GM18870 (cell line): Measurements from ENCODE around the gene ZMPSTE24.

Source experiments
- ATAC-seq: cut with Tn5 transposase; IDR thresholded peaks from one replicate; pipeline ENCODE4 v1.9.1; 2021; ENCODE audit warnings: moderate library complexity; ENCODE audit not compliant: unreplicated experiment

ZMPSTE24 gene

GRCh38 chr1:40303051-40303771 lies 45.2 kb downstream of the ZMPSTE24 start:
- ATAC-seq: no peak

GRCh38 chr1:40303790-40304189 lies 45.8 kb downstream of the ZMPSTE24 start:
- ATAC-seq: no peak

- no peak for ATAC-seq
These were observed 47.4 kb downstream of the ZMPSTE24 start for GRCh38 chr1:40305451-40305850.

- no peak for ATAC-seq
These were observed 47.8 kb downstream of the ZMPSTE24 start for GRCh38 chr1:40305871-40306270.

GRCh38 chr1:40306296-40306695 lies 48.3 kb downstream of the ZMPSTE24 start:
- ATAC-seq: no peak

GRCh38 chr1:40307186-40307585 lies 49.1 kb downstream of the ZMPSTE24 start:
- no peak for ATAC-seq

GRCh38 chr1:40308036-40308727 lies 50.1 kb downstream of the ZMPSTE24 start:
- ATAC-seq: no peak

GRCh38 chr1:40309374-40310128 lies 51.5 kb downstream of the ZMPSTE24 start:
- ATAC-seq: no peak

GRCh38 chr1:40310129-40310461 lies 52.1 kb downstream of the ZMPSTE24 start:
- ATAC-seq: no peak

GRCh38 chr1:40310983-40311642 lies 53.1 kb downstream of the ZMPSTE24 start:
- ATAC-seq: no peak

GRCh38 chr1:40311692-40312091 lies 53.7 kb downstream of the ZMPSTE24 start:
- no peak for ATAC-seq

GRCh38 chr1:40312238-40313205 lies 54.5 kb downstream of the ZMPSTE24 start:
- ATAC-seq: no peak

GRCh38 chr1:40313329-40313957 lies 55.4 kb downstream of the ZMPSTE24 start:
- no peak for ATAC-seq

- ATAC-seq: no peak
These were observed 56.1 kb downstream of the ZMPSTE24 start for GRCh38 chr1:40313958-40314720.

GRCh38 chr1:40314721-40315238 lies 56.7 kb downstream of the ZMPSTE24 start:
- ATAC-seq: no peak

GRCh38 chr1:40315239-40315794 lies 57.3 kb downstream of the ZMPSTE24 start:
- no peak for ATAC-seq

- no peak for ATAC-seq
These were observed 58.0 kb downstream of the ZMPSTE24 start for GRCh38 chr1:40315795-40316594.
